ENCODE results near the gene U2AF2. TPM values are rescaled to one million over a fixed set of nuclear protein-coding genes. Genes with fewer than 3 reads are reported as not detected.
A peak's percentile ranks its signal among the peaks of the same experiment; 100 is the strongest.

Gene U2AF2
- total RNA-seq, 1 donor from 2014 or later = 216 TPM

GRCh38 chr19:55652311-55653128 is 2.3 kb upstream of the U2AF2 start:
- TF ChIP-seq, protein P1, sequence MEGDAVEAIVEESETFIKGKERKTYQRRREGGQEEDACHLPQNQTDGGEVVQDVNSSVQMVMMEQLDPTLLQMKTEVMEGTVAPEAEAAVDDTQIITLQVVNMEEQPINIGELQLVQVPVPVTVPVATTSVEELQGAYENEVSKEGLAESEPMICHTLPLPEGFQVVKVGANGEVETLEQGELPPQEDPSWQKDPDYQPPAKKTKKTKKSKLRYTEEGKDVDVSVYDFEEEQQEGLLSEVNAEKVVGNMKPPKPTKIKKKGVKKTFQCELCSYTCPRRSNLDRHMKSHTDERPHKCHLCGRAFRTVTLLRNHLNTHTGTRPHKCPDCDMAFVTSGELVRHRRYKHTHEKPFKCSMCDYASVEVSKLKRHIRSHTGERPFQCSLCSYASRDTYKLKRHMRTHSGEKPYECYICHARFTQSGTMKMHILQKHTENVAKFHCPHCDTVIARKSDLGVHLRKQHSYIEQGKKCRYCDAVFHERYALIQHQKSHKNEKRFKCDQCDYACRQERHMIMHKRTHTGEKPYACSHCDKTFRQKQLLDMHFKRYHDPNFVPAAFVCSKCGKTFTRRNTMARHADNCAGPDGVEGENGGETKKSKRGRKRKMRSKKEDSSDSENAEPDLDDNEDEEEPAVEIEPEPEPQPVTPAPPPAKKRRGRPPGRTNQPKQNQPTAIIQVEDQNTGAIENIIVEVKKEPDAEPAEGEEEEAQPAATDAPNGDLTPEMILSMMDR (IDR thresholded peaks at IDR 0.05; ENCODE audit: partially characterized antibody, unreplicated experiment) = no peak
- Mint-ChIP-seq H3K4me3 (ENCODE audit: unreplicated experiment) (peak overlapping the region; percentile 97), H3K4me1 (ENCODE audit: low read depth, unreplicated experiment) (peaks cover 13% of the 10 kb centered on the region), H3K36me3 (ENCODE audit: unreplicated experiment) (no peaks in the 10 kb centered on the region), H3K27ac (ENCODE audit: unreplicated experiment) (no peak overlapping the region), H3K9me3 (ENCODE audit: unreplicated experiment) (peaks cover 16% of the 10 kb centered on the region), H3K27me3 (ENCODE audit: unreplicated experiment) (peaks cover 13% of the 10 kb centered on the region)
- DNase-seq = peak; percentile 33

DNA sequence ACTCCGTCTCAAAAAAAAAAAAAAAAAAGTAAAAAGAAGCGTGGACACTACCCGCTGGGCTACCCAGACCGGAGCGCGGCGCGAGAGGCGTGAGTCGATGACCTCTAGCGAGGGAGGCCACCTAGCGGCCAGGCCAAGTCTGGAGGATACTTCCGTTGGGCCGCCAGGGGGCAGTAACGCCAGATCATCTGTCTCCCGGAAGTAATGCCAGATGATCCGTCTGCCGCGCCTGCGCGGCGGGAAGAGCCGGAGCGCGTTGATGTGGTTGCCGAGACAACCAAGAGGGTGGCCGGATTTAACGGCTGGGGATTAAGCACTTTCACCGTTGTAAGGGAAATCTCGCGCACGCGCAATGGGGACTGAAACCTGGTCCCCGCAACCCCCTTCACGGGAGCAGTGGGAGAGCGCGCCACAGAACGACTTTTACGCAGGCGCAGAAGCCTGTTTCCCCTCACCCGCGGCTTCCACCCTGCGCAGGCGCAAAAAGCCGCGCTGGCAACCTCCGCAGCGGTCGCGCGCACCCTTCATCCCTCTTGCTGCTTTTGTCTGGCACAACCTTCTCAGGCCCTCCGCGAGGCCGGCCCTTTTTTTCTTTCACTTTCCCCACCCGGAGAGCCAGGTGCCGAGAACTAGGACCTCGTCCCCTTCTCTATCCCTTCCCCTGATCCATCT is 1.0 kb upstream of the U2AF2 start:
- H3K9me3 Mint-ChIP-seq (ENCODE audit: unreplicated experiment) = peaks cover 16% of the 10 kb centered on the region
- H3K27me3 Mint-ChIP-seq (ENCODE audit: unreplicated experiment) = peaks cover 13% of the 10 kb centered on the region
- H3K4me1 Mint-ChIP-seq (ENCODE audit: low read depth, unreplicated experiment) = peaks cover 16% of the 10 kb centered on the region
- peak overlapping the region; percentile 97 for H3K4me3 Mint-ChIP-seq (ENCODE audit: unreplicated experiment)
- TF ChIP-seq, protein P1 (IDR thresholded peaks at IDR 0.05; ENCODE audit: partially characterized antibody, unreplicated experiment) = peak; percentile 99
- H3K27ac Mint-ChIP-seq (ENCODE audit: unreplicated experiment) = peak overlapping the region; percentile 98
- no peaks in the 10 kb centered on the region for H3K36me3 Mint-ChIP-seq (ENCODE audit: unreplicated experiment)
- DNase-seq = peak; percentile 97

DNA sequence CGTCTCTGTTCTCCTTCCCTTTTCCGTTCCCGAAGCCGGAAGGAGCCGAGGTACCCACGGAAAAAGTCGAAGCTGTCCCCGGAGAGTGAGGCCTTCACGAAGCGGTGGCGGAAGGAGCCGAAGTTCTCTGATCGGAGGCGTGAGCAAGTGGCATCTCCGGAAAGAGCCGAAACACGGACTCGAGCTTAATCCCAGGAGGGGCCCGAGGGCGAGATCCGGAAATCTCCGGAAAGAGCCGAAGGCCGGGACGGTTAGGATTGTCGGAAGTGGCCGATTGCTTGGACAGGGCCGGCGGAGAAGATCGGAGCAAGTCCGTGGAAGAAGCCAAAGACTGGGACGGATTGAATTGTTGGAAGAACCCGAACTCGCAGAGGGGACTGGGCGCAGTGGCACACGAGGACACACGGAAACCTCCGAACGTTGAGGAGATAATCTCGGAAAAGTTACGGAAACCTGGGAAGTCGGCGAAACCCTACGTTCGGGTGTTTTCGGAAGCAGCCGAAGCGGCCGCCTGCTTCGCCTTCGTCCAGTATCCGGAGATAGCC is 440 bp upstream of the U2AF2 start:
- no peaks in the 10 kb centered on the region for H3K36me3 Mint-ChIP-seq (ENCODE audit: unreplicated experiment)
- peak; percentile 99 for DNase-seq
- peaks cover 16% of the 10 kb centered on the region for H3K9me3 Mint-ChIP-seq (ENCODE audit: unreplicated experiment)
- peak overlapping the region; percentile 98 for H3K27ac Mint-ChIP-seq (ENCODE audit: unreplicated experiment)
- H3K4me1 Mint-ChIP-seq (ENCODE audit: low read depth, unreplicated experiment) = peaks cover 17% of the 10 kb centered on the region
- H3K27me3 Mint-ChIP-seq (ENCODE audit: unreplicated experiment) = peaks cover 13% of the 10 kb centered on the region
- H3K4me3 Mint-ChIP-seq (ENCODE audit: unreplicated experiment) = peak overlapping the region; percentile 97
- TF ChIP-seq, protein P1 (IDR thresholded peaks at IDR 0.05; ENCODE audit: partially characterized antibody, unreplicated experiment) = no peak

GRCh38 chr19:55655648-55656040 is 809 bp downstream of the U2AF2 start:
- H3K27me3 Mint-ChIP-seq (ENCODE audit: unreplicated experiment) = peaks cover 11% of the 10 kb centered on the region
- DNase-seq = no peak
- H3K4me3 Mint-ChIP-seq (ENCODE audit: unreplicated experiment) = peak overlapping the region; percentile 97
- peak overlapping the region; percentile 88 for H3K27ac Mint-ChIP-seq (ENCODE audit: unreplicated experiment)
- no peaks in the 10 kb centered on the region for H3K36me3 Mint-ChIP-seq (ENCODE audit: unreplicated experiment)
- TF ChIP-seq, protein P1 (IDR thresholded peaks at IDR 0.05; ENCODE audit: partially characterized antibody, unreplicated experiment) = no peak
- peaks cover 18% of the 10 kb centered on the region for H3K9me3 Mint-ChIP-seq (ENCODE audit: unreplicated experiment)
- H3K4me1 Mint-ChIP-seq (ENCODE audit: low read depth, unreplicated experiment) = peaks cover 20% of the 10 kb centered on the region

Measured in glutamatergic neuron (in vitro differentiated cells).